ENCODE results near the gene HBD. TPM values are rescaled to one million over a fixed set of nuclear protein-coding genes. Genes with fewer than 3 reads are reported as not detected.

Gene HBD
- total and polyA plus RNA-seq, 2 donors (not counting 3 experiments of a cell fraction or from before 2014, with no cell fraction given), result not detected

- FAIRE-seq, result no peak
- POLR2A ChIA-PET, result no interaction called here
- no peak for TF ChIP-seq JUN (IDR thresholded peaks at IDR 0.05; ENCODE audit: borderline replicate concordance, insufficient read depth, insufficient read length, low read depth)
- TF ChIP-seq, protein P1, sequence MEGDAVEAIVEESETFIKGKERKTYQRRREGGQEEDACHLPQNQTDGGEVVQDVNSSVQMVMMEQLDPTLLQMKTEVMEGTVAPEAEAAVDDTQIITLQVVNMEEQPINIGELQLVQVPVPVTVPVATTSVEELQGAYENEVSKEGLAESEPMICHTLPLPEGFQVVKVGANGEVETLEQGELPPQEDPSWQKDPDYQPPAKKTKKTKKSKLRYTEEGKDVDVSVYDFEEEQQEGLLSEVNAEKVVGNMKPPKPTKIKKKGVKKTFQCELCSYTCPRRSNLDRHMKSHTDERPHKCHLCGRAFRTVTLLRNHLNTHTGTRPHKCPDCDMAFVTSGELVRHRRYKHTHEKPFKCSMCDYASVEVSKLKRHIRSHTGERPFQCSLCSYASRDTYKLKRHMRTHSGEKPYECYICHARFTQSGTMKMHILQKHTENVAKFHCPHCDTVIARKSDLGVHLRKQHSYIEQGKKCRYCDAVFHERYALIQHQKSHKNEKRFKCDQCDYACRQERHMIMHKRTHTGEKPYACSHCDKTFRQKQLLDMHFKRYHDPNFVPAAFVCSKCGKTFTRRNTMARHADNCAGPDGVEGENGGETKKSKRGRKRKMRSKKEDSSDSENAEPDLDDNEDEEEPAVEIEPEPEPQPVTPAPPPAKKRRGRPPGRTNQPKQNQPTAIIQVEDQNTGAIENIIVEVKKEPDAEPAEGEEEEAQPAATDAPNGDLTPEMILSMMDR (IDR thresholded peaks at IDR 0.05; ENCODE audit: extremely low read depth in 1 of 2, insufficient read depth in 1 of 2, low read depth in 1 of 2, low read length in 2 of 2), result no peak
- TF ChIP-seq, protein P2, sequence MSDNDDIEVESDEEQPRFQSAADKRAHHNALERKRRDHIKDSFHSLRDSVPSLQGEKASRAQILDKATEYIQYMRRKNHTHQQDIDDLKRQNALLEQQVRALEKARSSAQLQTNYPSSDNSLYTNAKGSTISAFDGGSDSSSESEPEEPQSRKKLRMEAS (IDR thresholded peaks at IDR 0.05; ENCODE audit: insufficient read depth, insufficient read length), result no peak
- no peak for TF ChIP-seq POLR2A (IDR thresholded peaks at IDR 0.05; ENCODE audit: low read depth, low read length)
- TF ChIP-seq MYC (IDR thresholded peaks at IDR 0.05; ENCODE audit: low read depth, low read length), result no peak
- no peak for TF ChIP-seq FOS (IDR thresholded peaks at IDR 0.05; ENCODE audit: borderline replicate concordance, insufficient read depth, low read length)
- no peak for TF ChIP-seq GATA2 (IDR thresholded peaks at IDR 0.05; ENCODE audit: insufficient read depth, insufficient read length, low read depth, low read length)
- no peak for TF ChIP-seq EZH2 (IDR thresholded peaks at IDR 0.05; ENCODE audit: borderline replicate concordance, low read depth, low read length, severe bottlenecking)
- no peak for TF ChIP-seq POLR2AphosphoS5 (IDR thresholded peaks at IDR 0.05; ENCODE audit: insufficient read depth, low read depth, low read length)
Measured at GRCh38 chr11:5241458-5241857, 7.2 kb upstream of the HBD start.

More at GRCh38 chr11:5241458-5241857, 7.2 kb upstream of the HBD start:
- H3K4me3 ChIP-seq (replicated peaks in 1 of 3; ENCODE audit: insufficient read depth in 1 of 3, low read depth in 1 of 3, low read length in 3 of 3), result no peak overlapping the region
- H3K36me3 ChIP-seq (ENCODE audit: control insufficient read depth in 2 of 2, extremely low read depth in 1 of 2, insufficient read depth in 2 of 2, low read length in 2 of 2), result no peaks in the 10 kb centered on the region
- no peak overlapping the region for H3K9ac ChIP-seq (replicated peaks; ENCODE audit: extremely low read depth, insufficient read depth, low read length)
- no peaks in the 10 kb centered on the region for H3K4me1 ChIP-seq (ENCODE audit: control insufficient read depth, extremely low read depth, insufficient read depth, low read length)
- H3K27me3 ChIP-seq (ENCODE audit: control insufficient read depth in 2 of 2, insufficient read depth in 2 of 2, low read length in 2 of 2), result no peaks in the 10 kb centered on the region
- no TSS peak for BruUV-seq (replicated peaks)
- H3K27ac ChIP-seq (ENCODE audit: insufficient read depth, low read depth, low read length), result no peak overlapping the region
- no peaks in the 10 kb centered on the region for H3K79me2 ChIP-seq (ENCODE audit: control insufficient read depth, insufficient read depth, low read length)
- H3K9me1 ChIP-seq (replicated peaks; ENCODE audit: control insufficient read depth, extremely low read depth, insufficient read depth, low read length), result no peaks in the 10 kb centered on the region
- H2AFZ ChIP-seq (ENCODE audit: low read depth, low read length), result no peak overlapping the region
- dilution Hi-C loops (cut with MboI; ENCODE audit: extremely low pct_ligation_motif_present, low sequenced_read_pairs), result no loop called here
- CTCF ChIA-PET, result no interaction called here
- H4K20me1 ChIP-seq (replicated peaks; ENCODE audit: control insufficient read depth, extremely low read depth, insufficient read depth, low read length), result no peaks in the 10 kb centered on the region
- H3K9me3 ChIP-seq (replicated peaks; ENCODE audit: control insufficient read depth, insufficient read depth, low read length), result no peaks in the 10 kb centered on the region
- intact Hi-C loops (cut with micrococcal nuclease), result no loop called here
- DNase-seq (ENCODE audit: low read depth, low spot score), result no peak
- H3K4me2 ChIP-seq (ENCODE audit: insufficient read depth, low read length), result no peak overlapping the region

All from endothelial cell of umbilical vein (primary cell).